SK-N-SH treated with all-trans-retinoic acid at 6 μM for 48 hours (cell line): ENCODE data around the gene GLP2R.

Source experiments
- CSDC2 ChIP-seq: fragments of 250-450 bp; sonication (Bioruptor Pico); IDR thresholded peaks from 2 replicates; pipeline ENCODE4 v1.5.0; 2020; ENCODE audit warnings: mild to moderate bottlenecking, moderate library complexity
- ESRRG ChIP-seq: fragments of 250-450 bp; sonication (Bioruptor Pico); IDR thresholded peaks from 2 replicates; pipeline ENCODE4 v1.6.1; 2021; ENCODE audit warnings: mild to moderate bottlenecking
- ISL1 ChIP-seq: fragments of 250-450 bp; sonication (Bioruptor Pico); IDR thresholded peaks from 2 replicates; pipeline ENCODE4 v2.1.2; 2022; ENCODE audit warnings: mild to moderate bottlenecking, moderate library complexity
- PPARA ChIP-seq: fragments of 250-450 bp; sonication (Bioruptor Pico); IDR thresholded peaks from 2 replicates; pipeline ENCODE4 v1.5.0; 2020; ENCODE audit warnings: mild to moderate bottlenecking, borderline replicate concordance
- RARB ChIP-seq: fragments of 250-450 bp; sonication (Bioruptor Pico); IDR thresholded peaks from 2 replicates; pipeline ENCODE4 v1.8.0; 2021; ENCODE audit warnings: mild to moderate bottlenecking, moderate library complexity
- SNAI2 ChIP-seq: fragments of 250-450 bp; sonication (Bioruptor Pico); IDR thresholded peaks from 2 replicates; pipeline ENCODE4 v1.5.0; 2020; ENCODE audit warnings: mild to moderate bottlenecking, moderate library complexity
- TCF4 ChIP-seq: fragments of 250-450 bp; sonication (Bioruptor Pico); IDR thresholded peaks from 2 replicates; pipeline ENCODE4 v1.8.0; 2021; ENCODE audit warnings: mild to moderate bottlenecking, moderate library complexity, borderline replicate concordance
- ZFP3 ChIP-seq: fragments of 250-450 bp; sonication (Bioruptor Pico); IDR thresholded peaks from 2 replicates; pipeline ENCODE4 v1.5.0; 2020; ENCODE audit warnings: mild to moderate bottlenecking, moderate library complexity
- ZFP30 ChIP-seq: fragments of 450-650 bp; formaldehyde crosslinking; IDR thresholded peaks from 2 replicates; pipeline ENCODE4 v1.5.0; 2022; ENCODE audit warnings: mild to moderate bottlenecking, moderate library complexity
- ZNF565 ChIP-seq: fragments of 450-650 bp; formaldehyde crosslinking; conservative IDR thresholded peaks from 2 replicates; pipeline ENCODE4 v1.5.0; 2020; ENCODE audit warnings: low read depth, mild to moderate bottlenecking, moderate library complexity
- TF ChIP-seq, protein P1 (sequence below): fragments of 250-450 bp; sonication (Bioruptor Pico); IDR thresholded peaks from 2 replicates; pipeline ENCODE4 v1.5.0; 2020; ENCODE audit warnings: mild to moderate bottlenecking, moderate library complexity
- TF ChIP-seq, protein P2 (sequence below): fragments of 250-450 bp; sonication (Bioruptor Pico); IDR thresholded peaks from 2 replicates; pipeline ENCODE4 v1.8.0; 2020; ENCODE audit warnings: mild to moderate bottlenecking, moderate library complexity, borderline replicate concordance
- TF ChIP-seq, protein P3 (sequence below): fragments of 250-450 bp; sonication (Bioruptor Pico); IDR thresholded peaks from 2 replicates; pipeline ENCODE4 v1.5.1; 2020; ENCODE audit warnings: low read depth, mild to moderate bottlenecking, moderate library complexity
- TF ChIP-seq, protein P4 (sequence below): fragments of 250-450 bp; sonication (Bioruptor Pico); IDR thresholded peaks from 2 replicates; pipeline ENCODE4 v1.8.0; 2021; ENCODE audit warnings: low read depth, mild to moderate bottlenecking, moderate library complexity, borderline replicate concordance

DNA sequence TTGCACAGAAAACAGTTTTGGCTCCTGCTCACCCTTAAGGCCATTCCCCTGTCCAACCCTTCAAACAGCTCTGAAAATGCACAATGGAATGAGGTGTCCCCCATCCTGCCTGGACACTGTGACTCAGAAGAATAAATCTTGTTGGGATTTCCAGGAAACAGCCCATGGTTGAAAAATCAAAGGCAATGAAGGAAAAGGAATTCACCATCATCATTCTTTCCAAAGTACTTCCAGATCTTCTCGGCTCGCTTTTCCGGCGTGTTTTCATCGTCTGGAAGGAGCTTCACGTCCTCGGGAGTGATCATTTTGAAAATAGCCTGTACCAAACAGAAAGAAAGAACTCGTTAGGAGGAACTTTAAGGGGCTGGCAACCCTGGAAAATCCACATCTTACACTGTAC lies 75.1 kb downstream of the GLP2R start:
- TF ChIP-seq TCF4 (CRISPR knock-in tag) (no peak), ZFP30 (CRISPR knock-in tag) (no peak), RARB (CRISPR knock-in tag) (no peak), PPARA (CRISPR knock-in tag) (no peak), ESRRG (no peak), CSDC2 (no peak), ISL1 (CRISPR knock-in tag) (no peak), SNAI2 (CRISPR knock-in tag) (no peak), ZNF565 (CRISPR knock-in tag) (no peak), ZFP3 (CRISPR knock-in tag) (no peak)
- TF ChIP-seq, protein P1, sequence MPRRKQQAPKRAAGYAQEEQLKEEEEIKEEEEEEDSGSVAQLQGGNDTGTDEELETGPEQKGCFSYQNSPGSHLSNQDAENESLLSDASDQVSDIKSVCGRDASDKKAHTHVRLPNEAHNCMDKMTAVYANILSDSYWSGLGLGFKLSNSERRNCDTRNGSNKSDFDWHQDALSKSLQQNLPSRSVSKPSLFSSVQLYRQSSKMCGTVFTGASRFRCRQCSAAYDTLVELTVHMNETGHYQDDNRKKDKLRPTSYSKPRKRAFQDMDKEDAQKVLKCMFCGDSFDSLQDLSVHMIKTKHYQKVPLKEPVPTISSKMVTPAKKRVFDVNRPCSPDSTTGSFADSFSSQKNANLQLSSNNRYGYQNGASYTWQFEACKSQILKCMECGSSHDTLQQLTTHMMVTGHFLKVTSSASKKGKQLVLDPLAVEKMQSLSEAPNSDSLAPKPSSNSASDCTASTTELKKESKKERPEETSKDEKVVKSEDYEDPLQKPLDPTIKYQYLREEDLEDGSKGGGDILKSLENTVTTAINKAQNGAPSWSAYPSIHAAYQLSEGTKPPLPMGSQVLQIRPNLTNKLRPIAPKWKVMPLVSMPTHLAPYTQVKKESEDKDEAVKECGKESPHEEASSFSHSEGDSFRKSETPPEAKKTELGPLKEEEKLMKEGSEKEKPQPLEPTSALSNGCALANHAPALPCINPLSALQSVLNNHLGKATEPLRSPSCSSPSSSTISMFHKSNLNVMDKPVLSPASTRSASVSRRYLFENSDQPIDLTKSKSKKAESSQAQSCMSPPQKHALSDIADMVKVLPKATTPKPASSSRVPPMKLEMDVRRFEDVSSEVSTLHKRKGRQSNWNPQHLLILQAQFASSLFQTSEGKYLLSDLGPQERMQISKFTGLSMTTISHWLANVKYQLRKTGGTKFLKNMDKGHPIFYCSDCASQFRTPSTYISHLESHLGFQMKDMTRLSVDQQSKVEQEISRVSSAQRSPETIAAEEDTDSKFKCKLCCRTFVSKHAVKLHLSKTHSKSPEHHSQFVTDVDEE = no peak
- TF ChIP-seq, protein P2, sequence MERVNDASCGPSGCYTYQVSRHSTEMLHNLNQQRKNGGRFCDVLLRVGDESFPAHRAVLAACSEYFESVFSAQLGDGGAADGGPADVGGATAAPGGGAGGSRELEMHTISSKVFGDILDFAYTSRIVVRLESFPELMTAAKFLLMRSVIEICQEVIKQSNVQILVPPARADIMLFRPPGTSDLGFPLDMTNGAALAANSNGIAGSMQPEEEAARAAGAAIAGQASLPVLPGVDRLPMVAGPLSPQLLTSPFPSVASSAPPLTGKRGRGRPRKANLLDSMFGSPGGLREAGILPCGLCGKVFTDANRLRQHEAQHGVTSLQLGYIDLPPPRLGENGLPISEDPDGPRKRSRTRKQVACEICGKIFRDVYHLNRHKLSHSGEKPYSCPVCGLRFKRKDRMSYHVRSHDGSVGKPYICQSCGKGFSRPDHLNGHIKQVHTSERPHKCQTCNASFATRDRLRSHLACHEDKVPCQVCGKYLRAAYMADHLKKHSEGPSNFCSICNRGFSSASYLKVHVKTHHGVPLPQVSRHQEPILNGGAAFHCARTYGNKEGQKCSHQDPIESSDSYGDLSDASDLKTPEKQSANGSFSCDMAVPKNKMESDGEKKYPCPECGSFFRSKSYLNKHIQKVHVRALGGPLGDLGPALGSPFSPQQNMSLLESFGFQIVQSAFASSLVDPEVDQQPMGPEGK (CRISPR knock-in tag) = no peak
- TF ChIP-seq, protein P3, sequence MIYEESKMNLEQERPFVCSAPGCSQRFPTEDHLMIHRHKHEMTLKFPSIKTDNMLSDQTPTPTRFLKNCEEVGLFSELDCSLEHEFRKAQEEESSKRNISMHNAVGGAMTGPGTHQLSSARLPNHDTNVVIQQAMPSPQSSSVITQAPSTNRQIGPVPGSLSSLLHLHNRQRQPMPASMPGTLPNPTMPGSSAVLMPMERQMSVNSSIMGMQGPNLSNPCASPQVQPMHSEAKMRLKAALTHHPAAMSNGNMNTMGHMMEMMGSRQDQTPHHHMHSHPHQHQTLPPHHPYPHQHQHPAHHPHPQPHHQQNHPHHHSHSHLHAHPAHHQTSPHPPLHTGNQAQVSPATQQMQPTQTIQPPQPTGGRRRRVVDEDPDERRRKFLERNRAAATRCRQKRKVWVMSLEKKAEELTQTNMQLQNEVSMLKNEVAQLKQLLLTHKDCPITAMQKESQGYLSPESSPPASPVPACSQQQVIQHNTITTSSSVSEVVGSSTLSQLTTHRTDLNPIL = no peak
- TF ChIP-seq, protein P4, sequence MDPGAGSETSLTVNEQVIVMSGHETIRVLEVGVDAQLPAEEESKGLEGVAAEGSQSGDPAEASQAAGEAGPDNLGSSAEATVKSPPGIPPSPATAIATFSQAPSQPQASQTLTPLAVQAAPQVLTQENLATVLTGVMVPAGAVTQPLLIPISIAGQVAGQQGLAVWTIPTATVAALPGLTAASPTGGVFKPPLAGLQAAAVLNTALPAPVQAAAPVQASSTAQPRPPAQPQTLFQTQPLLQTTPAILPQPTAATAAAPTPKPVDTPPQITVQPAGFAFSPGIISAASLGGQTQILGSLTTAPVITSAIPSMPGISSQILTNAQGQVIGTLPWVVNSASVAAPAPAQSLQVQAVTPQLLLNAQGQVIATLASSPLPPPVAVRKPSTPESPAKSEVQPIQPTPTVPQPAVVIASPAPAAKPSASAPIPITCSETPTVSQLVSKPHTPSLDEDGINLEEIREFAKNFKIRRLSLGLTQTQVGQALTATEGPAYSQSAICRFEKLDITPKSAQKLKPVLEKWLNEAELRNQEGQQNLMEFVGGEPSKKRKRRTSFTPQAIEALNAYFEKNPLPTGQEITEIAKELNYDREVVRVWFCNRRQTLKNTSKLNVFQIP (CRISPR knock-in tag) = no peak
